Measurements from ENCODE around the gene ACKR2.

DNA sequence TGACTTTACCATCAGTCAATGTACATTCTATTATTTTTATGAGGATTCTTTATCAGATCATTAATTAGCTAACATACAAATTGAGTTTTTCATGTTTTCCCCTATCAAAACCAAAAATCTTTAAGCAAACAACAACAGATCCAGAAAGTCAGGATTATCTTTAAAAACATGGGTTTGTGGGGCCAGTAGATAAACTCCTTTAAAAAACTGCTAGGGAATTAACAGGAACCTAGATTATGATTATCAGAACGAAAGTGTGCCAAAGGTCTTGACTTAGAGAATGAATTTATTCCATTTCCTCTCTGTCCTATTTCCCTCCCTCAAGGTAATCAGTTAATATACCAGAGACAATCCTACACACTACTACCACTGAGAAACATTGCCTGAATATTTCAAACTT, 23.0 kb upstream of the ACKR2 start:
- TF ChIP-seq POLR2A (IDR thresholded peaks at IDR 0.05; ENCODE audit: low read depth, low read length) (no peak), MYC (IDR thresholded peaks at IDR 0.05; ENCODE audit: low read depth, low read length) (no peak)
- TF ChIP-seq, protein P1, sequence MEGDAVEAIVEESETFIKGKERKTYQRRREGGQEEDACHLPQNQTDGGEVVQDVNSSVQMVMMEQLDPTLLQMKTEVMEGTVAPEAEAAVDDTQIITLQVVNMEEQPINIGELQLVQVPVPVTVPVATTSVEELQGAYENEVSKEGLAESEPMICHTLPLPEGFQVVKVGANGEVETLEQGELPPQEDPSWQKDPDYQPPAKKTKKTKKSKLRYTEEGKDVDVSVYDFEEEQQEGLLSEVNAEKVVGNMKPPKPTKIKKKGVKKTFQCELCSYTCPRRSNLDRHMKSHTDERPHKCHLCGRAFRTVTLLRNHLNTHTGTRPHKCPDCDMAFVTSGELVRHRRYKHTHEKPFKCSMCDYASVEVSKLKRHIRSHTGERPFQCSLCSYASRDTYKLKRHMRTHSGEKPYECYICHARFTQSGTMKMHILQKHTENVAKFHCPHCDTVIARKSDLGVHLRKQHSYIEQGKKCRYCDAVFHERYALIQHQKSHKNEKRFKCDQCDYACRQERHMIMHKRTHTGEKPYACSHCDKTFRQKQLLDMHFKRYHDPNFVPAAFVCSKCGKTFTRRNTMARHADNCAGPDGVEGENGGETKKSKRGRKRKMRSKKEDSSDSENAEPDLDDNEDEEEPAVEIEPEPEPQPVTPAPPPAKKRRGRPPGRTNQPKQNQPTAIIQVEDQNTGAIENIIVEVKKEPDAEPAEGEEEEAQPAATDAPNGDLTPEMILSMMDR (IDR thresholded peaks at IDR 0.05; ENCODE audit: extremely low read depth in 1 of 2, insufficient read depth in 1 of 2, low read depth in 1 of 2, low read length in 2 of 2): no peak

Data from endothelial cell of umbilical vein (primary cell).